Measurements from ENCODE around the gene EIF4G3. TPM values are rescaled to one million over a fixed set of nuclear protein-coding genes. Genes with fewer than 3 reads are reported as not detected.

EIF4G3 gene
- total and polyA plus RNA-seq, 2 of the 8 experiments (the other 6 are each of a cell fraction or from before 2014, with no cell fraction given), result 47.5 to 66.6 TPM

DNA sequence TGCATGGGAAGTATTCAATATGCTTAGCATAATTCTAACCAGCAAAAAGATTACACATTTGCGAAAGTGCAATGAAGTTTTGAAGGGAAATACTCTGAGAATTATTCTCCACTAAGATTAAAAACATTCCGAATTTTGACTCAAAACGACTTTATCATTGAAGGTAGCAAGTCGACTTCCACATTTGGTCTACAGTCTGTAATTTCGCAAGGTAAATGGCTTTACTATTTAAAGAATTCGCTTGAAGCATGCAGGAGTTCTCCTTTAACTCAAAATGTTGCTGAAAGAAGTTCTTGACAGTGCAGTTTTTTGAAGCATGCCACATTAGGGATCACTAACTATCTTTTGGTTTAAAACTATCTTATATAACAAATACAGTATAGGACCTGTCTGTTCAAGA is 228.6 kb downstream of the EIF4G3 start:
- Histone ChIP-seq H3K23ac (ENCODE audit: insufficient read length) (no peak overlapping the region), H3K4ac (replicated peaks; ENCODE audit: insufficient read length, low read depth, low read length) (no peak overlapping the region), H3K4me3 (ENCODE audit: extremely low read depth in 1 of 4, insufficient read depth in 2 of 4, low read depth in 3 of 4, low read length in 4 of 4) (no peak overlapping the region), H3K4me2 (ENCODE audit: insufficient read depth in 1 of 2, low read depth in 2 of 2, low read length in 2 of 2) (no peak overlapping the region), H2BK20ac (ENCODE audit: low read length) (no peak overlapping the region), H3K36me3 (ENCODE audit: control insufficient read depth in 2 of 4, insufficient read depth in 4 of 4, low read length in 3 of 4) (no peaks in the 10 kb centered on the region), H2BK12ac (ENCODE audit: low read depth, low read length) (no peak overlapping the region), H3K27ac (ENCODE audit: low read depth, low read length) (no peak overlapping the region), H2AK5ac (ENCODE audit: low read depth, low read length) (no peak overlapping the region), H2BK5ac (ENCODE audit: low read depth, low read length) (no peak overlapping the region), H4K5ac (ENCODE audit: insufficient read length, low read depth, low read length) (no peak overlapping the region), H4K8ac (ENCODE audit: extremely low read depth, insufficient read depth, low read length) (no peak overlapping the region), H3K23me2 (ENCODE audit: low read depth, low read length) (no peaks in the 10 kb centered on the region), H4K91ac (replicated peaks; ENCODE audit: insufficient read length, low read length) (no peak overlapping the region), H2BK120ac (replicated peaks; ENCODE audit: low read depth, low read length) (no peak overlapping the region), H3K79me1 (ENCODE audit: low read depth, low read length) (no peaks in the 10 kb centered on the region), H3K79me2 (ENCODE audit: control insufficient read depth in 1 of 2, insufficient read depth in 2 of 2, low read length in 2 of 2) (no peaks in the 10 kb centered on the region), H4K20me1 (replicated peaks in 1 of 2; ENCODE audit: control insufficient read depth in 1 of 2, insufficient read depth in 2 of 2, low read length in 2 of 2) (no peaks in the 10 kb centered on the region), H3K27me3 (replicated peaks in 1 of 4; ENCODE audit: control insufficient read depth in 3 of 4, extremely low read depth in 1 of 4, insufficient read depth in 3 of 4, low read length in 3 of 4) (no peaks in the 10 kb centered on the region), H3K18ac (ENCODE audit: extremely low read depth, low read length) (no peak overlapping the region), H3K14ac (ENCODE audit: insufficient read length) (no peak overlapping the region), H3K4me1 (replicated peaks in 1 of 4; ENCODE audit: control insufficient read depth in 3 of 4, insufficient read depth in 4 of 4, low read length in 3 of 4) (peaks cover 0 to 3% (median 0%) of the 10 kb centered on the region in 4 experiments; a peak in 2 of 7 replicates), H3K56ac (replicated peaks; ENCODE audit: insufficient read length, low read depth, low read length) (no peak overlapping the region), H2AFZ (ENCODE audit: low read length) (no peak overlapping the region), H2BK15ac (ENCODE audit: low read length) (no peak overlapping the region), H3K9me3 (ENCODE audit: insufficient read depth in 2 of 2, low read depth in 1 of 2, low read length in 1 of 2) (no peaks in the 10 kb centered on the region), H3K9ac (replicated peaks in 1 of 4; ENCODE audit: extremely low read depth in 1 of 4, low read depth in 3 of 4, low read length in 3 of 4) (no peak overlapping the region)
- ChIA-PET POLR2A (ENCODE audit: partially characterized antibody) (no interaction called here), CTCF (ENCODE audit: partially characterized antibody) (no interaction called here)
- DNase-seq (ENCODE audit: low read depth in 1 of 2, low spot score in 2 of 2) (no peak), FAIRE-seq (no peak)
- 84% methylated on average over 6 of the region's 6 CpGs; no CpG with 5 or more reads in 1 of the 2 experiments for WGBS, 2 experiments (ENCODE audit: extremely low coverage in 1 of 2, insufficient coverage in 1 of 2, insufficient read length in 1 of 2, insufficient replicate concordance in 2 of 2, low coverage in 1 of 2, low lambda C conversion rate in 2 of 2, missing lambda C conversion rate in 1 of 2)
- no peak for TF ChIP-seq SP4 (IDR thresholded peaks at IDR 0.05; ENCODE audit: low read length)
- TF ChIP-seq BACH1 (IDR thresholded peaks at IDR 0.05; ENCODE audit: low read length), result no peak
- no peak for TF ChIP-seq YY1 (IDR thresholded peaks at IDR 0.05; ENCODE audit: low read depth, low read length)
- TF ChIP-seq CREB1 (IDR thresholded peaks at IDR 0.05), result no peak
- no peak for TF ChIP-seq SP2 (IDR thresholded peaks at IDR 0.05; ENCODE audit: low read length)
- TF ChIP-seq TAF7 (optimal IDR thresholded peaks at IDR 0.05; ENCODE audit: borderline replicate concordance, low read depth, low read length), result no peak
- TF ChIP-seq RXRA (IDR thresholded peaks at IDR 0.05; ENCODE audit: insufficient read depth, low read depth, low read length), result no peak
- TF ChIP-seq ASH2L (IDR thresholded peaks at IDR 0.05; ENCODE audit: low read length), result no peak
- no peak for TF ChIP-seq HDAC2 (IDR thresholded peaks at IDR 0.05; ENCODE audit: borderline replicate concordance in 1 of 2, low read depth in 2 of 2, low read length in 2 of 2)
- no peak for TF ChIP-seq MAFK (IDR thresholded peaks at IDR 0.05; ENCODE audit: low read depth, low read length)
- TF ChIP-seq PHF8 (conservative IDR thresholded peaks at IDR 0.05; ENCODE audit: low read depth, low read length), result no peak
- no peak for TF ChIP-seq ZNF274 (IDR thresholded peaks at IDR 0.05; ENCODE audit: borderline replicate concordance, extremely low read depth, low read length)
- TF ChIP-seq, protein P1, sequence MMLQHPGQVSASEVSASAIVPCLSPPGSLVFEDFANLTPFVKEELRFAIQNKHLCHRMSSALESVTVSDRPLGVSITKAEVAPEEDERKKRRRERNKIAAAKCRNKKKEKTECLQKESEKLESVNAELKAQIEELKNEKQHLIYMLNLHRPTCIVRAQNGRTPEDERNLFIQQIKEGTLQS (IDR thresholded peaks at IDR 0.05; ENCODE audit: insufficient read depth, low read depth, low read length), result no peak
- TF ChIP-seq KDM4A (IDR thresholded peaks at IDR 0.05; ENCODE audit: low read depth, low read length, severe bottlenecking), result no peak
- TF ChIP-seq EGR1 (IDR thresholded peaks at IDR 0.05; ENCODE audit: borderline replicate concordance, low read depth, low read length), result no peak
